Keratinocyte (primary cell): Measurements from ENCODE around the gene CANX. TPM values are rescaled to one million over a fixed set of nuclear protein-coding genes. Genes with fewer than 3 reads are reported as not detected.

Source experiments
- DNase-seq: peaks from one replicate; pipeline ENCODE4 v3.0.0-alpha.2; 2011; ENCODE audit warnings: low read depth, missing footprints, low spot score
- FAIRE-seq: peaks from 2 replicates; lab custom pipeline; 2011; peaks lifted over from hg19 to GRCh38; lab: Jason Lieb, UNC
- H2AFZ ChIP-seq: 2 replicates; pipeline ENCODE4 v1.6.0; 2012; ENCODE audit warnings: low read length, control low read depth, inconsistent platforms; ENCODE audit not compliant: control insufficient read depth
- H3K27ac ChIP-seq: 2 replicates; pipeline ENCODE4 v1.5.1; 2011; ENCODE audit warnings: low read length; ENCODE audit not compliant: control insufficient read depth, insufficient read depth
- H3K27me3 ChIP-seq: 3 replicates; pipeline ENCODE4 v1.6.0; 2011; ENCODE audit warnings: low read length; ENCODE audit not compliant: control insufficient read depth, insufficient read depth; ENCODE audit errors: extremely low read depth
- H3K36me3 ChIP-seq, 2 experiments: 2 replicates in 1 of 2; 3 replicates in 1 of 2; pipeline ENCODE4 v1.5.1; 2011; ENCODE audit warnings: low read length in 2 of 2, mild to moderate bottlenecking in 1 of 2; ENCODE audit not compliant: control insufficient read depth in 2 of 2, insufficient read depth in 2 of 2; ENCODE audit errors: extremely low read depth in 1 of 2
- H3K4me1 ChIP-seq: 3 replicates; pipeline ENCODE4 v1.5.1; 2011; ENCODE audit warnings: low read length; ENCODE audit not compliant: control insufficient read depth, insufficient read depth; ENCODE audit errors: extremely low read depth
- H3K4me2 ChIP-seq: 3 replicates; pipeline ENCODE4 v1.6.0; 2011; ENCODE audit warnings: low read depth, low read length; ENCODE audit not compliant: control insufficient read depth, insufficient read depth; ENCODE audit errors: extremely low read depth
- H3K4me3 ChIP-seq, 3 experiments: fragments of 200-600 bp in 1 of 3; sonication (generic) in 1 of 3; 2 replicates in 2 of 3; 3 replicates in 1 of 3; pipeline ENCODE4 v1.5.1; 2011 to 2016; ENCODE audit warnings: low read length in 3 of 3, mild to moderate bottlenecking in 3 of 3, control low read depth in 2 of 3, inconsistent platforms in 1 of 3, low read depth in 1 of 3, mixed read lengths in 1 of 3, mixed run types in 1 of 3, moderate library complexity in 1 of 3; ENCODE audit not compliant: control insufficient read depth in 2 of 3, insufficient read depth in 2 of 3; ENCODE audit errors: extremely low read depth in 1 of 3
- H3K79me2 ChIP-seq: 2 replicates; pipeline ENCODE4 v1.6.0; 2012; ENCODE audit warnings: low read length; ENCODE audit not compliant: control insufficient read depth, insufficient read depth
- H3K9ac ChIP-seq: 3 replicates; pipeline ENCODE4 v1.6.0; 2011; ENCODE audit warnings: low read length; ENCODE audit not compliant: control insufficient read depth, insufficient read depth; ENCODE audit errors: extremely low read depth
- H3K9me1 ChIP-seq: 3 replicates; pipeline ENCODE4 v1.6.0; 2011; ENCODE audit warnings: low read length; ENCODE audit not compliant: control insufficient read depth, insufficient read depth; ENCODE audit errors: extremely low read depth
- H3K9me3 ChIP-seq: 2 replicates; pipeline ENCODE4 v1.5.1; 2012; ENCODE audit warnings: low read depth, low read length; ENCODE audit not compliant: control insufficient read depth
- H4K20me1 ChIP-seq: 3 replicates; pipeline ENCODE4 v1.6.0; 2011; ENCODE audit warnings: low read length; ENCODE audit not compliant: control insufficient read depth, insufficient read depth; ENCODE audit errors: extremely low read depth
- CTCF ChIP-seq, 3 experiments: IDR thresholded peaks in 1 of 3; conservative IDR thresholded peaks in 1 of 3; optimal IDR thresholded peaks in 1 of 3; 2 replicates in 2 of 3; 3 replicates in 1 of 3; pipeline versions ENCODE3 to v1.5.1; 2011; ENCODE audit warnings: low read length in 3 of 3, mild to moderate bottlenecking in 3 of 3, moderate library complexity in 2 of 3, control low read depth in 1 of 3, inconsistent platforms in 1 of 3; ENCODE audit not compliant: insufficient read depth in 2 of 3; ENCODE audit errors: extremely low read depth in 1 of 3
- EZH2 ChIP-seq: IDR thresholded peaks from one replicate; pipeline ENCODE4 v1.6.1; 2012; ENCODE audit warnings: inconsistent platforms, mild to moderate bottlenecking, low read length, moderate library complexity
- dilution Hi-C: fragments of 300-500 bp; cut with MboI; formaldehyde crosslinking; loops from one replicate; pipeline ENCODE4 v1.7.0; 2020; ENCODE audit warnings: low sequenced_read_pairs; ENCODE audit not compliant: extremely low pct_ligation_motif_present
- polyA plus RNA-seq, 5 experiments: library from polyadenylated mRNA; depleted of rRNA in 3 of 5; stranded (reverse) in 3 of 5; stranded (forward) in 1 of 5; unstranded in 1 of 5; fragments of >200 nt; gene quantifications; 1 replicate in 1 of 5; 2 replicates in 3 of 5; 3 replicates in 1 of 5; pipeline versions ENCODE4 v1.2.1 to v1.2.3, GENCODE V29; 2011 to 2012; ENCODE audit warnings: missing spikeins in 2 of 5, low read depth in 1 of 5, low replicate concordance in 1 of 5

Gene CANX
- polyA plus RNA-seq, 1 donor (not counting 4 experiments of a cell fraction or from before 2014, with no cell fraction given): 720 TPM

GRCh38 chr5:179730852-179731251, 32.1 kb downstream of the CANX start:
- H3K9me3 ChIP-seq: no peaks in the 10 kb centered on the region
- TF ChIP-seq CTCF (optimal IDR thresholded peaks at IDR 0.05 in 1 of 3, IDR thresholded peaks at IDR 0.05 in 1 of 3, conservative IDR thresholded peaks at IDR 0.05 in 1 of 3; ENCODE audit: extremely low read depth in 1 of 3, insufficient read depth in 2 of 3, low read length in 3 of 3) (no peak), EZH2 (no peak)
- H3K4me2 ChIP-seq: no peak overlapping the region
- H3K4me3 ChIP-seq: no peak overlapping the region
- no peaks in the 10 kb centered on the region for H3K27me3 ChIP-seq
- dilution Hi-C loops: loop anchor here (25.0 kb wide), 1 partner anchor 106 kb away; no protein-coding TSS in a partner anchor
- H3K9ac ChIP-seq: no peak overlapping the region
- H2AFZ ChIP-seq: no peak overlapping the region
- H3K36me3 ChIP-seq: peaks cover 14 to 23% of the 10 kb centered on the region in 2 experiments
- H3K4me1 ChIP-seq: peaks cover 15% of the 10 kb centered on the region
- H3K79me2 ChIP-seq: peaks cover 30% of the 10 kb centered on the region
- no peak overlapping the region for H3K27ac ChIP-seq
- H4K20me1 ChIP-seq: no peaks in the 10 kb centered on the region
- H3K9me1 ChIP-seq: no peaks in the 10 kb centered on the region
- no peak for FAIRE-seq
- DNase-seq: no peak

GRCh38 chr5:179731791-179732411, 33.1 kb downstream of the CANX start:
- Histone ChIP-seq H3K36me3 (peaks cover 14 to 18% of the 10 kb centered on the region in 2 experiments), H3K4me3 (peak overlapping the region; percentile 39 to 77 (median 52)), H3K27me3 (no peaks in the 10 kb centered on the region), H3K4me2 (peak overlapping the region; percentile 75), H3K4me1 (peaks cover 15% of the 10 kb centered on the region), H3K9me3 (no peaks in the 10 kb centered on the region), H3K9ac (peak overlapping the region; percentile 91), H3K79me2 (peaks cover 40% of the 10 kb centered on the region), H2AFZ (no peak overlapping the region), H3K9me1 (no peaks in the 10 kb centered on the region), H3K27ac (peak overlapping the region; percentile 85), H4K20me1 (no peaks in the 10 kb centered on the region)
- TF ChIP-seq EZH2: no peak
- no peak for TF ChIP-seq CTCF (optimal IDR thresholded peaks at IDR 0.05 in 1 of 3, IDR thresholded peaks at IDR 0.05 in 1 of 3, conservative IDR thresholded peaks at IDR 0.05 in 1 of 3; ENCODE audit: extremely low read depth in 1 of 3, insufficient read depth in 2 of 3, low read length in 3 of 3)
- DNase-seq (no peak), FAIRE-seq (no peak)
- dilution Hi-C loops: loop anchor here (25.0 kb wide), 1 partner anchor 105 kb away; no protein-coding TSS in a partner anchor
